HepG2 (cell line): ENCODE measurements around the gene NSFL1C. TPM values are rescaled to one million over a fixed set of nuclear protein-coding genes. Genes with fewer than 3 reads are reported as not detected.
A peak's percentile ranks its signal among the peaks of the same experiment; 100 is the strongest.

Source experiments
- AKAP8 ChIP-seq: sonication (generic); formaldehyde crosslinking; IDR thresholded peaks from 2 replicates; pipeline ENCODE4 v1.5.1; 2020; ENCODE audit warnings: mild to moderate bottlenecking, missing genetic modification reagents
- ATAD3A ChIP-seq: sonication (generic); formaldehyde crosslinking; IDR thresholded peaks from 2 replicates; pipeline ENCODE4 v1.4.0; 2020; ENCODE audit warnings: missing genetic modification reagents
- ATF7 ChIP-seq, 2 experiments: fragments of 450-650 bp in 1 of 2; sonication (generic) in 1 of 2; formaldehyde crosslinking in 1 of 2; IDR thresholded peaks; 2 replicates each; pipeline versions ENCODE4 v1.4.0 to v1.6.1; 2016 to 2020; ENCODE audit warnings: antibody characterized with exemption in 1 of 2, mild to moderate bottlenecking in 1 of 2, missing genetic modification reagents in 1 of 2
- CREM ChIP-seq, 2 experiments: sonication (generic) in 1 of 2; formaldehyde crosslinking in 1 of 2; IDR thresholded peaks; 2 replicates each; pipeline versions ENCODE4 v1.4.0 to v1.6.1; 2016 to 2020; ENCODE audit warnings: antibody characterized with exemption in 1 of 2, mild to moderate bottlenecking in 1 of 2, missing genetic modification reagents in 1 of 2
- ELF3 ChIP-seq: IDR thresholded peaks from 2 replicates; pipeline ENCODE4 v1.6.1; 2016; ENCODE audit warnings: missing genetic modification reagents, missing compliant biosample characterization
- ERF ChIP-seq: IDR thresholded peaks from 2 replicates; pipeline ENCODE4 v1.6.1; 2018; ENCODE audit warnings: missing biosample characterization, missing genetic modification reagents
- JUND ChIP-seq: sonication (generic); formaldehyde crosslinking; IDR thresholded peaks from 2 replicates; pipeline ENCODE4 v1.8.0; 2022; ENCODE audit warnings: mild to moderate bottlenecking, missing genetic modification reagents
- KAT8 ChIP-seq: IDR thresholded peaks from 2 replicates; pipeline ENCODE4 v1.6.1; 2016; ENCODE audit warnings: missing genetic modification reagents, missing compliant biosample characterization
- MXI1 ChIP-seq: IDR thresholded peaks from 3 replicates; pipeline ENCODE4 v1.6.1; 2012; ENCODE audit warnings: low read depth, low read length, inconsistent platforms, borderline replicate concordance
- TARDBP ChIP-seq: sonication (generic); formaldehyde crosslinking; IDR thresholded peaks from 2 replicates; pipeline ENCODE4 v1.8.0; 2022; ENCODE audit warnings: mild to moderate bottlenecking, missing genetic modification reagents
- ZC3H4 ChIP-seq: sonication (generic); formaldehyde crosslinking; IDR thresholded peaks from 2 replicates; pipeline ENCODE4 v1.4.0; 2020; ENCODE audit warnings: missing genetic modification reagents, borderline replicate concordance
- ZNF333 ChIP-seq: sonication (generic); formaldehyde crosslinking; IDR thresholded peaks from 2 replicates; pipeline ENCODE4 v1.4.0; 2020; ENCODE audit warnings: mild to moderate bottlenecking, missing genetic modification reagents, borderline replicate concordance
- polyA plus RNA-seq, 8 experiments: library from polyadenylated mRNA; depleted of rRNA in 3 of 8; stranded (reverse) in 7 of 8; unstranded in 1 of 8; fragments of >200 nt; fragmentation: Illumina TruSeq in 4 of 8; extraction: Trizol in 4 of 8; gene quantifications; 2 replicates each; pipeline versions ENCODE4 v1.2.1 to v1.2.3, GENCODE V29; 2011 to 2016; ENCODE audit warnings: low read depth in 4 of 8, missing spikeins in 1 of 8, mixed read lengths in 1 of 8; ENCODE audit not compliant: insufficient read depth in 1 of 8
- total RNA-seq, 5 experiments: library from RNA; depleted of rRNA; stranded (reverse); fragments of >200 nt; fragmentation: Illumina TruSeq; extraction: Trizol; gene quantifications; 2 replicates each; pipeline ENCODE4 v1.2.3, GENCODE V29; 2016; ENCODE audit warnings: low read depth in 1 of 5
- TF ChIP-seq, protein P1 (sequence below), 2 experiments: sonication (generic) in 1 of 2; formaldehyde crosslinking in 1 of 2; IDR thresholded peaks; 2 replicates each; pipeline versions ENCODE4 v1.4.0 to v1.6.1; 2018 to 2020; ENCODE audit warnings: missing genetic modification reagents in 2 of 2, borderline replicate concordance in 1 of 2, low read depth in 1 of 2, mild to moderate bottlenecking in 1 of 2, missing biosample characterization in 1 of 2
- TF ChIP-seq, protein P2 (sequence below): sonication (generic); formaldehyde crosslinking; IDR thresholded peaks from 2 replicates; pipeline ENCODE4 v1.4.0; 2020; ENCODE audit warnings: missing genetic modification reagents
- TF ChIP-seq, protein P3 (sequence below): sonication (generic); formaldehyde crosslinking; IDR thresholded peaks from 2 replicates; pipeline ENCODE4 v1.5.1; 2020; ENCODE audit warnings: mild to moderate bottlenecking, missing genetic modification reagents, moderate library complexity
- TF ChIP-seq, protein P4 (sequence below): IDR thresholded peaks from 2 replicates; pipeline ENCODE4 v1.6.1; 2016; ENCODE audit warnings: low read depth, borderline replicate concordance
- TF ChIP-seq, protein P5 (sequence below): sonication (generic); formaldehyde crosslinking; IDR thresholded peaks from 2 replicates; pipeline ENCODE4 v1.9.0; 2021; ENCODE audit warnings: missing genetic modification reagents, mild to moderate bottlenecking, borderline replicate concordance

The NSFL1C gene
- total and polyA plus RNA-seq, 2 of the 13 experiments (the other 11 are each of a cell fraction or from before 2014, with no cell fraction given) = 22.9 to 62.7 TPM

DNA sequence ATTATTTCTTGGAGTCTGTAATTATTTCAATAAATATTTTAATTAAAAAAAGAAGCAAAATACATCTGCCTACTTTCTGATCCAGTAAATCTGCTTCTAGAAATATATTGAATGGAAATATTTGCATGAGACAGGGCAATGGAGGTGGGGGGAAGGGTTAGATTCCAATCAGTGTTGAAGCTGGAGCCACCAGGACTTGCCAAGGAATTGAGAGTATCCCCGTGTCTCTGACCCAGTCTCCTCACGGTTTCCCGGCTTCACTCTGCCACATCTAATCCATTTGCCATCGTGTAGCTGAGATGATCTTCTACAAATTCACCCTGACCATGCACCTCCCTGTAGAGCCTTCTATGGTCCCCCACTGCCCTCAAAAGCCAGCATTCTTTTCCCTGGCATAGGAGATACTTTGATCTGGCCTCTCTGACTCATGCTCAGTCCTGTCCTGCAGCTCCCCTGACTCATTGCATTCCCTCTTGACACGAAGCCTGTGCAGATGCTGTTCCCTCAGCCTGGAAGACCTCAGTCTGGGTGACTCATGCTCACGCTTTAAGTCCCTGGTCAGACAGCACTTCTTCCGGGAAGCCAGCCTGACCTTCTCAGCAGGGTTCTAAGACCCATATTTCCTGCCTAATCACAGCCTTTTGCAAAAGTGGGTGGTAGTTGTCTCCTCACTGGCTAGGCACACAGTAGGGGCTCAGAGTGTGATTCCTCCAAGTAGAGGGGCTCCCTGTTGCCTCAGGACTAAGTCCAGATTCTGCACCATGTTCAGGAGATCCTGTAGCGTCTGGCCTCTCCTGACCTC lies 50.8 kb downstream of the NSFL1C start (continued):
- TF ChIP-seq, protein P1, sequence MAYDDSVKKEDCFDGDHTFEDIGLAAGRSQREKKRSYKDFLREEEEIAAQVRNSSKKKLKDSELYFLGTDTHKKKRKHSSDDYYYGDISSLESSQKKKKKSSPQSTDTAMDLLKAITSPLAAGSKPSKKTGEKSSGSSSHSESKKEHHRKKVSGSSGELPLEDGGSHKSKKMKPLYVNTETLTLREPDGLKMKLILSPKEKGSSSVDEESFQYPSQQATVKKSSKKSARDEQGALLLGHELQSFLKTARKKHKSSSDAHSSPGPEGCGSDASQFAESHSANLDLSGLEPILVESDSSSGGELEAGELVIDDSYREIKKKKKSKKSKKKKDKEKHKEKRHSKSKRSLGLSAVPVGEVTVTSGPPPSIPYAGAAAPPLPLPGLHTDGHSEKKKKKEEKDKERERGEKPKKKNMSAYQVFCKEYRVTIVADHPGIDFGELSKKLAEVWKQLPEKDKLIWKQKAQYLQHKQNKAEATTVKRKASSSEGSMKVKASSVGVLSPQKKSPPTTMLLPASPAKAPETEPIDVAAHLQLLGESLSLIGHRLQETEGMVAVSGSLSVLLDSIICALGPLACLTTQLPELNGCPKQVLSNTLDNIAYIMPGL (CRISPR knock-in tag; IDR thresholded peaks at IDR 0.05; ENCODE audit: borderline replicate concordance in 1 of 2, low read depth in 1 of 2) = peak in 1 of 2 experiments; percentile 53; a peak in 1 of 4 replicates
- TF ChIP-seq, protein P2, sequence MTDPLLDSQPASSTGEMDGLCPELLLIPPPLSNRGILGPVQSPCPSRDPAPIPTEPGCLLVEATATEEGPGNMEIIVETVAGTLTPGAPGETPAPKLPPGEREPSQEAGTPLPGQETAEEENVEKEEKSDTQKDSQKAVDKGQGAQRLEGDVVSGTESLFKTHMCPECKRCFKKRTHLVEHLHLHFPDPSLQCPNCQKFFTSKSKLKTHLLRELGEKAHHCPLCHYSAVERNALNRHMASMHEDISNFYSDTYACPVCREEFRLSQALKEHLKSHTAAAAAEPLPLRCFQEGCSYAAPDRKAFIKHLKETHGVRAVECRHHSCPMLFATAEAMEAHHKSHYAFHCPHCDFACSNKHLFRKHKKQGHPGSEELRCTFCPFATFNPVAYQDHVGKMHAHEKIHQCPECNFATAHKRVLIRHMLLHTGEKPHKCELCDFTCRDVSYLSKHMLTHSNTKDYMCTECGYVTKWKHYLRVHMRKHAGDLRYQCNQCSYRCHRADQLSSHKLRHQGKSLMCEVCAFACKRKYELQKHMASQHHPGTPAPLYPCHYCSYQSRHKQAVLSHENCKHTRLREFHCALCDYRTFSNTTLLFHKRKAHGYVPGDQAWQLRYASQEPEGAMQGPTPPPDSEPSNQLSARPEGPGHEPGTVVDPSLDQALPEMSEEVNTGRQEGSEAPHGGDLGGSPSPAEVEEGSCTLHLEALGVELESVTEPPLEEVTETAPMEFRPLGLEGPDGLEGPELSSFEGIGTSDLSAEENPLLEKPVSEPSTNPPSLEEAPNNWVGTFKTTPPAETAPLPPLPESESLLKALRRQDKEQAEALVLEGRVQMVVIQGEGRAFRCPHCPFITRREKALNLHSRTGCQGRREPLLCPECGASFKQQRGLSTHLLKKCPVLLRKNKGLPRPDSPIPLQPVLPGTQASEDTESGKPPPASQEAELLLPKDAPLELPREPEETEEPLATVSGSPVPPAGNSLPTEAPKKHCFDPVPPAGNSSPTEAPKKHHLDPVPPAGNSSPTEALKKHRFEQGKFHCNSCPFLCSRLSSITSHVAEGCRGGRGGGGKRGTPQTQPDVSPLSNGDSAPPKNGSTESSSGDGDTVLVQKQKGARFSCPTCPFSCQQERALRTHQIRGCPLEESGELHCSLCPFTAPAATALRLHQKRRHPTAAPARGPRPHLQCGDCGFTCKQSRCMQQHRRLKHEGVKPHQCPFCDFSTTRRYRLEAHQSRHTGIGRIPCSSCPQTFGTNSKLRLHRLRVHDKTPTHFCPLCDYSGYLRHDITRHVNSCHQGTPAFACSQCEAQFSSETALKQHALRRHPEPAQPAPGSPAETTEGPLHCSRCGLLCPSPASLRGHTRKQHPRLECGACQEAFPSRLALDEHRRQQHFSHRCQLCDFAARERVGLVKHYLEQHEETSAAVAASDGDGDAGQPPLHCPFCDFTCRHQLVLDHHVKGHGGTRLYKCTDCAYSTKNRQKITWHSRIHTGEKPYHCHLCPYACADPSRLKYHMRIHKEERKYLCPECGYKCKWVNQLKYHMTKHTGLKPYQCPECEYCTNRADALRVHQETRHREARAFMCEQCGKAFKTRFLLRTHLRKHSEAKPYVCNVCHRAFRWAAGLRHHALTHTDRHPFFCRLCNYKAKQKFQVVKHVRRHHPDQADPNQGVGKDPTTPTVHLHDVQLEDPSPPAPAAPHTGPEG (CRISPR knock-in tag) = no peak
- TF ChIP-seq ZNF333 (CRISPR knock-in tag) = no peak
- TF ChIP-seq ZC3H4 (CRISPR knock-in tag) = peak; percentile 46; the same call in 1 of the 2 replicates
- TF ChIP-seq JUND (CRISPR knock-in tag) = peak; percentile 97
- no peak for TF ChIP-seq TARDBP (CRISPR knock-in tag)
- TF ChIP-seq MXI1 = peak; percentile 92; the same call in 2 of the 3 replicates
- peak; percentile 99 for TF ChIP-seq ELF3 (CRISPR knock-in tag)
- no peak for TF ChIP-seq ATF7 (IDR thresholded peaks at IDR 0.05)
- peak; percentile 72; the same call in 1 of the 2 replicates for TF ChIP-seq ATF7 (CRISPR knock-in tag; IDR thresholded peaks at IDR 0.05)
- peak; percentile 86 for TF ChIP-seq KAT8 (CRISPR knock-in tag)
- no peak for TF ChIP-seq ATAD3A (CRISPR knock-in tag)
- TF ChIP-seq, protein P3, sequence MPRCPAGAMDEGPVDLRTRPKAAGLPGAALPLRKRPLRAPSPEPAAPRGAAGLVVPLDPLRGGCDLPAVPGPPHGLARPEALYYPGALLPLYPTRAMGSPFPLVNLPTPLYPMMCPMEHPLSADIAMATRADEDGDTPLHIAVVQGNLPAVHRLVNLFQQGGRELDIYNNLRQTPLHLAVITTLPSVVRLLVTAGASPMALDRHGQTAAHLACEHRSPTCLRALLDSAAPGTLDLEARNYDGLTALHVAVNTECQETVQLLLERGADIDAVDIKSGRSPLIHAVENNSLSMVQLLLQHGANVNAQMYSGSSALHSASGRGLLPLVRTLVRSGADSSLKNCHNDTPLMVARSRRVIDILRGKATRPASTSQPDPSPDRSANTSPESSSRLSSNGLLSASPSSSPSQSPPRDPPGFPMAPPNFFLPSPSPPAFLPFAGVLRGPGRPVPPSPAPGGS (CRISPR knock-in tag) = no peak
- TF ChIP-seq AKAP8 = no peak
- TF ChIP-seq CREM (IDR thresholded peaks at IDR 0.05) = 0 out of 2 replicates have a peak, but pooled peaks have one; percentile 8
- no peak for TF ChIP-seq CREM (CRISPR knock-in tag; IDR thresholded peaks at IDR 0.05)
- TF ChIP-seq ERF (CRISPR knock-in tag) = peak; percentile 78
- TF ChIP-seq, protein P4, sequence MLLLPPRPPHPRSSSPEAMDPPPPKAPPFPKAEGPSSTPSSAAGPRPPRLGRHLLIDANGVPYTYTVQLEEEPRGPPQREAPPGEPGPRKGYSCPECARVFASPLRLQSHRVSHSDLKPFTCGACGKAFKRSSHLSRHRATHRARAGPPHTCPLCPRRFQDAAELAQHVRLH (CRISPR knock-in tag) = peak; percentile 68; the same call in 1 of the 2 replicates
- TF ChIP-seq, protein P5, sequence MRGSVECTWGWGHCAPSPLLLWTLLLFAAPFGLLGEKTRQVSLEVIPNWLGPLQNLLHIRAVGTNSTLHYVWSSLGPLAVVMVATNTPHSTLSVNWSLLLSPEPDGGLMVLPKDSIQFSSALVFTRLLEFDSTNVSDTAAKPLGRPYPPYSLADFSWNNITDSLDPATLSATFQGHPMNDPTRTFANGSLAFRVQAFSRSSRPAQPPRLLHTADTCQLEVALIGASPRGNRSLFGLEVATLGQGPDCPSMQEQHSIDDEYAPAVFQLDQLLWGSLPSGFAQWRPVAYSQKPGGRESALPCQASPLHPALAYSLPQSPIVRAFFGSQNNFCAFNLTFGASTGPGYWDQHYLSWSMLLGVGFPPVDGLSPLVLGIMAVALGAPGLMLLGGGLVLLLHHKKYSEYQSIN (CRISPR knock-in tag) = no peak
